HG03108 (cell line): ENCODE data around the gene BTBD9.
"Not testable (repeated sequence)": the region's sequence is repeated elsewhere in the genome, so short reads cannot be mapped to it uniquely, and the experiment has no call there.

Experiments
- ATAC-seq: cut with Tn5 transposase; IDR thresholded peaks from one replicate; pipeline ENCODE4 v1.9.1; 2021; ENCODE audit warnings: moderate library complexity; ENCODE audit not compliant: unreplicated experiment

The BTBD9 gene

DNA sequence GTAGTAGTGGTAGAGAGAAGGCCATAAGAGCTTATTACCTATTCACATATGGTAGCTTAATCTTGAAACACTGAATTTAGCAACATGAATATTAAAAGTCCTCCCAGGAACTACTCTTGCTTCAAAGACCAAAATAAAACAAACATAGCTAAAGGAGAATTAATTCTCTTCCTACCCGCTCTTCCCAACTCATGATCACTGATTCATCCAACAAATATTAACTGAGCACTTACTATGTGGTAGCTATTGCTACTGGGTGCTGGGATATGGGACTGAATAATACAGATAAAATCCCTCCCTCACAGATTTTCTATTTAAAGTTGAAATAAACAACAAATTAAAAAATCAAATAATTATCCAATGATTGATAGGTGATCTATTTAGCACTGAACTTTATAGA lies 287.1 kb downstream of the BTBD9 start:
- ATAC-seq = no peak

DNA sequence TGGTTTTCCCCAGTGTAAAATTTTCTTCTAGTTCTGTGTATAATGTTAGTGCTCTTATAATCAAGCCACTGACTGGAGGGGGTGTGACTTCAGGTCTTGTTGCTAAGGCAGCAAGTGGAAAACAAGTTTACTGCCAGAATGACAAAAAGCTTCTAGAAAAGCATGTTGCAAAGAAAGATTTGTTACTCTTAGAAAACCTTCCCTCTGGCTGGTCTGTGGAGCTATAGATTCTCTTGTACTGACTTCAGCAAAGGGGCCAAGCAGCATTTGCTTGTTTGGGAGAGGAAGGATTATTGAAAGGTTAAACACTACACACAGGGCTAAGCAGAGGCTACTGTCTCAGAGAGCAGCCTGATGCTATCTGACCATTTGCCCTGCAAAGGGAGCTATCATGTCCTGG lies 288.8 kb downstream of the BTBD9 start:
- ATAC-seq = no peak

DNA sequence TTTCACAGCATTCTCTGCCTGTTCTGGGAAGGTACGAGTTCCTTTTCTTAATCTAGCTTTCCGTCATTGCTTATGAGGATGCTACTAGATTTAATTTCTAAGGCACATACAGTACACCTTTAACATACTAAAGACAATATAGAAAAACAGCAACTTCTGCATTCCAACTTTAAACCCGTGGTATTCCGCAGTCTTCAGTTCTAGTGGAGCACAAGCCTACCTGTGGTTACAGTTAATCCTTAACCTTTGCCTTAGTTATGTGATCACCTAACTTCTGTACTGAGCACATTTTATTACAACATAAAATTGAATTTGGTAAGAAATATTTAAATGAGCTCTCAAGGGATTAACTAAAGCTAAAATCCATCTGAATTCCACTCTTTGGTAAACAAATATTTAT lies 289.5 kb downstream of the BTBD9 start:
- ATAC-seq = no peak

DNA sequence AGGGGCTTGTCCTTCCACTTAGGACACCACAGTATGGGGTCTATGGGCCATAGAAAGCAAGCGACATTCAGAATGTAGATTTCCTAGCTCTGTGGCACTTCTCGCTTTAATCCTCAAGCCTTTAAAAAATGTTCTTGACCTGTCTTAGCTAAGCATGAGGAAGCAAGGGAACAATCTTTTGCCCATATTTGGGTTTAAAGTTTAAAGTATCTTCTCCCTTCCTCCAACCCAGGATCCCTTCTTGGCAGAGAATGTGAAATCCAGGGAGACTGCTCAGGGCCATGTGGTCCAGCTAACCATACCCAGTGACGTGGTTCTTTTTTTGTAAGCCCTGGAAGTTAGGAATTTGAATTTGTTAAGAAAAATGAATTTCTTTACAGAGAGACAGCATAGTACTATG lies 289.9 kb downstream of the BTBD9 start:
- no peak for ATAC-seq

DNA sequence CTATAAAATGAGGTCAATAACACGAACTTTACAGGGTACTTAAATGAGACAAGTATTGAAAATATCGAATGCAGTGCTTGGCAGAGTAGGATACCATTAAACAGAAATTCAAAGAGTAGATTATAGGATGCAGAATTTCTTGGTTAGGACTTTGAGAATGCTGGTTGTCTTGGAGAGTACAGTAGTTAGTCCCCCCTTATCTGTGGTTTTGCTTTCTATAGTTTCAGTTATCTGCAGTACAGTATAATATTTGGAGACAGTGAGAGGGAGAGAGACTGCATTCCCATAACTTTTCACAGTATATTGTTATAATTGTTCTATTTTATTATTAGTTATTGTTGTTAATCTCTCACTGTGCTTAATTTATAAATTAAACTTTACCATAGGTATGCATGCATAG lies 290.5 kb downstream of the BTBD9 start:
- ATAC-seq = no peak

DNA sequence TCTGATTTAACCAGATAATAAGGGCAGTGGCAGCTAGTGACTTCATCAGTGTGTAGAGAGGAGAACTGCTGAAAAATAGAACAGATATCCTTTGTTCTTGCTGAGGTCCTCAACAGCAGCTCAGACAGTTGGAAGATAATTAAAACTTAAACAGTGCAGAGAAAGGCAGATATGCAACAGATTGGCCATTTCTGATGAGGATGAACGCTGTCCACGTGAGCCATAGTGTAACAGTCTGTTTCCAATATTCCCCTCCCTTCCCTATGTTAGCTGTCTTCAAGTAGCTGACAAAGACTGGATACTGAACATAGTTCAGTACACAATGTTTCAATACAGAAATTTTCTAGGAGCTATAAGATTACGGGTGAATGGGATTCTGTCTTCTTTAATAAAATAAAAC lies 291.4 kb downstream of the BTBD9 start:
- ATAC-seq = no peak

DNA sequence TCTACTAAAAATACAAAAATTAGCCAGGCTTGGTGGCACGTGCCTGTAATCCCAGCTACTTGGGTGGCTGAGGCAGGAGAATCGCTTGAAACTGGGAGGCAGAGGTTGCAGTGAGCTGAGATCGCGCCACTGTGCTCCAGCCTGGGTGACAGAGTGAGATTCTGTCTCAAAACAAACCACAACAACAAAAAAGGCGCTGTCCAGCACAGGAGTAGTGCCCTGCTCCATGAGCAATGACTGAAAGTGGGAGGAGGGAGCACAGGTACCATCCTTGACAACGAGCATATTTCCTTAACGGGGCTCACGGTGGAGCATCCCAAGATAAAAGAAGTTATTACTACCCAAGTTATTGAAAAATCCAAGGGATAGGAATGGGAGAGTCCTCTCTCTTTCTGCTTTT lies 291.9 kb downstream of the BTBD9 start:
- ATAC-seq = not testable (repeated sequence)

DNA sequence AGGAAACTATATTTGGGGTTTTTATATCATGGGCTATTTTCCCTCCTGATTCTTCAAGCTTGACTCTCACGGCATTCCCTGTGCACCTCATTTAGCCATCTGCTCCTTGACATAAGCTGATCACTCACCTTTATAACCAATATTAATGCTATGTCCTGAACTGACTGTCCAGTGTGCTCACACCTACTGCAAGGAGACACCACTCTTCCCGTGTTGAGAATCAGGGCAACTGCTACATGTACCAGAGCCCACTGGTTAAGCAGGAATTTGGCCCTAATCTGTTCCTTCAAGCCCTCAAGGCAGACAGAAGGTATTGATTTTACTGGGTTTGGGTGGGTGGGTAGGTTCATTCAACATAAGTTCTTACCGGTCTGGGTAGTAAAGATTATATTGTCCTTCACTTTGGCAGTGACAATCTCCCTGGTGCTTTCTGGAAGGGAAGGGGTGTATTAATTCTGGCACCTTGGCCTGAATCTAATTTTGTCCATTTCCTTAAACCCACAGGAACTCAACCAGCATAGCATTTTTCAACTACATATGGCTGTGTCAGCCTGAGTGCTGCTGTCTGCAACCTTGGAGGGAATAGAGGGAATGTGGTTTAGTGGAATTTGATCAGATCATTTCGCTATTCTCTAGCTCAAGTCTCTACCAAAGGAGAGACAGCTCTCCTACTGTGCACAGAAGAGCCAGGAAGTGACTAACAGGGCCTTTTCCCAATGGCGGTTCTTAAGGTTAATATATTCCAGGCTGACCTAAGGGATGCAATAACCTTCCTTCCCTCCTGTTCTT lies 293.2 kb downstream of the BTBD9 start:
- no peak for ATAC-seq

DNA sequence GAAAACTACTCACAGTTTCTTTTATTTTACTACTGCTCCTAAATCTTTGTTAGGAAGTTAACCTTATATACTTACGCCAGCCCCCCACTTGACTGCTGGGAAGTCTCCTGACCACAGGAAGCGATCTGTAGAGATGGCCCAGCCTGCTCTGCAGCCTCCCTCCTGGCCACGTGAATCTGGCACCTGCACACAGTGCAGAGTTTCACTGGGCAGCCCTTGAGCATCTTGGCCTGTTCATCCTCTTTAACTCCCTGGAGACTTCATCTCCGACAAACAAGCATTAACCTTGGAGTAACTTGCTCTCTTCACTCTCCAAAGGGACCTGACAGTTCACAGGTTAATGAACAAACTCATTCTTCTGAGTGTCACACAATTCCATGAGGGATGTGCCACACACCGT lies 294.1 kb downstream of the BTBD9 start:
- no peak for ATAC-seq

DNA sequence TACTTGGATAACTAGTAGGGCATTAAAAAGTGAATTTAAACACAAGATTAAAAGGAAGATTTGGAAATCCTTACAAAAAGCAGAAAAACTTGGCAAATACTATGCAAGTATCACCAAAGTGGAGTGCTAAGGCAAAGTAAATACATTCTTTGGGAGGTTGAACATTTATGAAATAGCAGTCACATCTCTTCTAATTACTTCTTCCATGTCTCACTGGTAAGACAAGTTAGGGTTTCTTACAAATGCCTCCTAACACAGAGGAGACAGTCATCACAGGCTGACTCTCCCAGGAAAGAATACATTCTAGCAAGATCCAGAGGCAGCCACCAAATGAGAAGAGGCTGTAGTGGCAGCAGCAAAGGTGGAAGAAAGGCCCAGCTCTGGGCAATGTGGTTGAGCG lies 298.2 kb downstream of the BTBD9 start:
- ATAC-seq = no peak

DNA sequence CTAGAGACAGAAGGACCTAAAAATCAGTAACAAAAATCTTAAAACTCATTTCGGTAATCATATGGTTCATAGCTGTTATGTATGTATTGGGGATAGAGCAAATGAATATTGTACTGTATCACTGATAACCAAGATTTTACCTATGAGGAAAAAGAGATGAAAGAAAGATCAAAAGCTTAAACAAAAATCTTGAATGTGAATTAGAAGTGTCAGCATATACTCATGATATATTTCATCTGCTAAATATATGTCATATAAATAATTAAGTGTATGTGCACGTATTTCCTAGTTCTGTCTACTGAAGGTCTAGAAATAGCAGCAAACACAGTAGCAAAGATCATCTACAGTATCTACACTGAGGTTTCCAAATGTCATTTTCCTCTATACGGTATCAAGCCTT lies 299.8 kb downstream of the BTBD9 start:
- no peak for ATAC-seq

DNA sequence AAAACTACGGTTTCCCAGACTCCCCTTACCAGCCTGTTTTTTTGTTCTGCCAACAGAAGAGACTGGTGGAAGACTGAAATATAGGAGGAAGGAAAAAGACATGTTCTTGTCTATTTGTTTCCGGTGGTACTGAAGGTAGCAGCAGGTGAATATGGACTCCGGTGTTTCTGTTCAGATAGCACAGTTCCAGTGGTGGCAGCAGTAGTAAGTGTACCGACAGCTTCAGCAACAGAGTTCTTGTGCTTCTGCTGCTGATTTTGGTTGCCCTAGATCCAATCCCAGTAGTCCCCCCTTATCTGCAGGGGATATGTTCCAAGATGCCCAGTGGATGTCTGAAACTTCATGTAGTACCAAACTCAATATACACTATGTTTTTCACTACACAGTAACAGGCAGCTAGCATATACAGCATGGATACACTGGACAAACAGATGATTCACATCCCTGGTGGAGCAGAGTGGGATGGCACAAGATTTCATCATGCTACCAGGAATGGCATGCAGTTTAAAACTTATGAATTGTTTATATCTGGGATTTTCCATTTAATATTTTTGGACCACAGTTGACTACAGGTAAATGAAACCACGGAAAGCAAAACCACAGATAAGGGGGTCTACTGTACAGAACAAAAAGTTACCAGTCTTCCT lies 301.8 kb downstream of the BTBD9 start:
- no peak for ATAC-seq

DNA sequence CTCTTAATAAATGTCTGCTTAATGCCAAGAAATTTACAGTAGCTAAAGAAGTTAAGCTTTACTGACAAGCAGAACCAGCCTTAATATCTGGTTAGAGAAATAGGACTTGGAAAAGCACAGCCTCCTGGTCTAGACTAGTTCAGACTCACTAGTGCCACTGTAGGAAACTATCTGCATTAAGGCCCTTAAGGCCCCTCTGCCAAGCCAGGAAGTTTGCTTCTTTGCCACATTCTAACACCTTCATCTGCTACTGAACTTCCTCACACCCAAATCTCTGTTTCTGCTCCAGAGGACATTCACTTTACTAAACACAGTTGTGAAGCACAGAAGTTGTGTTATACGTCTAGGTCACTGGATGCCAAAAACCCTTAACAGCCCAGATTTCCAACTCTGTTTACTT lies 302.8 kb downstream of the BTBD9 start:
- ATAC-seq = no peak

DNA sequence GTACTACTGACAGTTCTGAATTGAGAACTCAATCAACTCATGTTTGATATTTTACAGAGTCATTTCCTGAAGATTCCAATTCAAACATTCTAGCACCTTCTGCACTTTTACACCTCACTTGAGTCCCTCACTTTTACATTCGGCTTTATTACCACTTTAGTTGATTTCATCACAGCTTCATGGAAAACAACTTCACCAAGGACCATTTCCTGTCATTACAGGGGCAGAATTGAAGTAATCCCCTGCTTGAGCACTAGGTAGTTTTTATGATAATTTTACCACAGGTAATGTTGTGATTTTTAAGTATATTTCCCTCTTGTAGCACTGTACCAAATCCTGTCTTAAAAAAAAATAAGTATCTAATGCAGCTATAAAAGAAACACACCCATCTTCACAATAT lies 312.9 kb downstream of the BTBD9 start:
- no peak for ATAC-seq

DNA sequence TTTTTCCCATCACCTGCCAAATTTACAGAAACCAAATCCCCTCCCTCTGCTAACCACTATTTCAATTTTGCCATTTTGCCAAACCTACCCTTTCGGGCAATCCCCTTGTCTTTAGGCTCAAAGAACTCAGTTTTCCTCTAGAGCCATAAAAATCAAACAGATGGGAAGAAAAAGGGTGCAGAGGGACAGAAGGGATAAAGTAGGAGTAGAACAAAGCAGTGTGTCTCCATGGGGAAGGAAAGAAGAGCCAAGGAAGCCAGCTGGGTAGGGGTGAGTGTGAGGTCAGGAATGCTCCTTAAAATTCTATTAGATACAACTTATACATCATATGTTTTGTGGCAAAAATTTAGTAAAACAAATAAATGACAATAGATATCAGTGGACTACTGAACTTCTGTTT lies 316.5 kb downstream of the BTBD9 start:
- no peak for ATAC-seq

DNA sequence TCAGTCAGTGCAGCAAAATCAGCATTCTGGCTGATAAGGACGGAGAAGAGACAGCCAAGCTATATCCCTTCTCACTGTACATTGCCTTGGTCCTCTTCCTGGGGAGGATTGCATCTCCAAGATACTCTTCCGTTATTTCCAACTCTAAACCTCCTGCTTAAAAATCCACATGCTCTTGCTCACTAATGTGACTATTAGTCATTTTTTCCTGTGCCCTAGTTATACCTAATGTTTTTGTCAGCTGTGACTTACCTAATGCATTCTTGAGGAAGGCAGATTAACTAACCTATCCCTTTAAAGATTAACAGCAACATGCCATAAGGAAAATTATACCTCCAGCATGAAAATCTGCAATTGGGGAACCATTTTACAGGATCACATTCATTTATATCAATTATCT lies 317.6 kb downstream of the BTBD9 start:
- no peak for ATAC-seq

DNA sequence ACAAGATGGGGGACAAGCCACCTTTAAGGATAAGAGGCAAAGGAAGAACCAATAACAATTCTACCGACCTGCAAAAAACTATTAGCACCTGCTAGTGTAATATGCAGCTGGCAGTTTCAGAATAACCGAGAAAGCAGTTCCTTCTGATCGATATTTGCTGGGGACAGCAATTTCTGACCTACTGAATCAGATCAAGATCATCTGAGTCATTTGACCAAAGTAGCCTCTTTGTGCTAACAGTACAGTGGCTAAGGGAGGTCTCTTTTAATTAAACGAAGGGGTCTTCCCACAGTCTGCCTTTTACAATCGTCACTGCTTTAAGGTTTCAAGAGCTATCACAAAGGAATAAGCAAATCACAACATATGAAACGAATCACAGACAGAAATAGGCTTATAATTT lies 318.9 kb downstream of the BTBD9 start:
- peak; percentile 67 for ATAC-seq

DNA sequence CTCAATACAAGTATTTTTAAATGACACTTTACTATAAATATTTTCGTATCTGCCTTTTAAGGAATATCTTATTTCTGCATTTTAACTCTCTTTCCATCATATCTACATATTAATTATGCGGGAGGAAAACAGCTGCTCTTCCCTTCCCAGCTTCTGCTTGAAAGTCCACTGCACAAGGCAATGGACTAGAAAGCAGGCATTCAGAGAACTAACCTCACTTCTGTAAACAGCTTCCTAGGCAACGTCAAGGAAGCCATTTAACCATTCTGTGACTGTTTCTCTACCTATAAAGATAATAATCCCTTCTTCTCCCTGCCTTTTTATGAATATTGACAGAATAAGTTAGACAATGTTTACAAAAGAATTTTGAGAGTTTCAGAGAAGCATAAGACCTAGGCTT lies 319.4 kb downstream of the BTBD9 start:
- no peak for ATAC-seq

DNA sequence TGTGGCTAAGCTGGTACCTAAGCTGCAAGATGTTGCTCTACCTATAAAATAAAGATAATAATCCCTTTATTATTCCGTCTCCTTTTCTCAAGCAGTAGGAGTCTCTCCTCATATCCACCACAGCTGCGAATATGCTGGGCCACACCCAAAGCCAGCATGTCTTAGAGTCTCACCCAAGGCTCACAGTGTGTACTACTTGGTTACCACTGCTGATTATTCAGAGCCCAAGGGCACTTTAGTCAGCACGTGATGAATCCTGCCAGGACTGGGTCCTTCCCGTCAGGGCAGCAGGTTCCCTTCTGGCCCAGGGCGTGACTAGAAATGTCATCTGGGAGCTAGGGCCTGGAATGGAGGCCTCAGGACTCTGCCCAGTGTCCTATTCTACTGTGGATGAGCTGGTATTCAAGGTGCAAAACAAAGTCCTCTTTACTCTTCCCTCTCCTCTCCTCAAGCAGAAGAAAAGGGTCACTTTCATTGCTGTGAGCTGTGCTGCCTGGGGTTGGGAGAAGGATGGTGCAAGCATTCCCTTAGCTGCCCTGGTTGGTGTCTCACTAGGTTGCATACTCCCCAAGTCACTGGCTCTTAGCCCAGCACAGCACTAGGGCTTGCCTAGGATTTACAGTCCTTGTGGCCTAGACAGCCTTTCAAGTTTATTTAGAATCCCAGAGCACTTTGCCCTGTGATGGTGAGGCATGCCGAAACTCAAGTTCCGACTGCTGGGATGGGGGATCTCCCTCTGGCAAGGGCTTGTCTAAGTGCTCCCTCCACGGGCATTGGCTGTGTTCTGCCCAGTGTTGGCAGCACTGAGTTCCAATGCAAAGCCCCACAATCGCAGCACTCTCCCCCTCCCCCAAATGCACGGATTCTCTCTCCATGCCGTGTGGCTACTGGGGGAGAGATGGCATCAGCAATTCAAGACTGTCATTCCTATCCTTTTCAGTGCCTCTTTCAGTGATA lies 320.2 kb downstream of the BTBD9 start:
- no peak for ATAC-seq

DNA sequence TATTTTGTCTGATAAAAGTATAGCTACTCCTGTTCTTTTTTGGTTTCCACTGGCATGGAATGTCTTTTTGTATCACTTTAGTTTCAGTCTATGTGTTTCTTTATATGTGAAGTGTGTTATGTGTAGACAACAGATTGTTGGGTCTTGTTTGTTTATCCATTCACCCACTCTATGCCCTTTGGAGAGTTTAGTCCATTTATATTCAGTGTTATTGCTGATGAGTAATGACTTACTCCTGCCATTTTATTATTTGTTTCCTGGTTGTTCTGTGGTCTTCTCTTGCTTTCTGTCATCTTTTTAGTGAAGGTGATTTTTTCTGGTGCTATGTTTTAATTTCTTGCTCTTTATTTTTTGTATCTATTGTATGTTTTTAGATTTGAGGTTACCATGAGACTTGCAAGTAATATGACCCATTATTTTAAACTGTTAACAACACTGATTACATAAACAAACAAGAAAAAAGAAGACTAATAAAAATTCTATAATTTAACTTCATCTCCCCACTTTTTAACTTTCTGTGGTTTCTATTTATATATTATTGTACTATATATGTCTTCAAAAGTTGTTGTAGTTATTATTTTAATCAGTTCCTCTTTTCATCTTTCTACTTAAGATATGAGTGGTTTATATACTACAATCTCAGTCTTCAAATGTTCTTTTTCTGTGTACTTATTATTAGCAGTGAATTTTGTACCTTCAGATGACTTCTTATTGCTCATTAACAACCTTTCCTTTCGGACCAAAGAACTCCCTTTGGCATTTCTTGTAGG lies 323.4 kb downstream of the BTBD9 start:
- peak; percentile 55 for ATAC-seq

DNA sequence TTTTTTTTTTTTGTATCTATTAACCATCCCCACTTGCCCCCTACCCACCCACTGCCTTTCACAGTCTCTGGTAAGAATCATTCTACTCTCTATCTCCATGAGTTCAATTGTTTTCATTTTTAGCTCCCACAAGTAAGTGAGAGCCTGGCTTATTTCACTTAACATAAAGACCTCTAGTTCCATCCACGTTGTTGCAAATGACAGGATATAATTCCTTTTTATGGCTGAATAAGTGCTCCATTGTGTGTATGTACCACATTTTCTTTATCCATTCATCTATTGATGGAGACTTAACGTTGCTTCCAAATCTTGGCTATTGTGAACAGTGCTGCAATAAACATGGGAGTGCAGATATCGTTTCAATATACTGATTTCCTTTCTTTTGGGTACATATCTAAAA lies 328.5 kb downstream of the BTBD9 start:
- ATAC-seq = no peak
